HEK293T (cell line): ENCODE results near the gene IQSEC1.

ENCODE experiments used
- ARNT ChIP-seq: fragments of 450-650 bp; IDR thresholded peaks from 2 replicates; pipeline ENCODE4 v1.6.1; 2017; ENCODE audit warnings: mild to moderate bottlenecking
- BHLHE40 ChIP-seq: fragments of 450-650 bp; IDR thresholded peaks from 2 replicates; pipeline ENCODE4 v1.6.1; 2016; ENCODE audit warnings: mild to moderate bottlenecking, moderate library complexity, borderline replicate concordance
- FOXM1 ChIP-seq: fragments of 450-650 bp; IDR thresholded peaks from 2 replicates; pipeline ENCODE4 v1.6.1; 2017; ENCODE audit warnings: mild to moderate bottlenecking, borderline replicate concordance
- HDGF ChIP-seq: fragments of 450-650 bp; IDR thresholded peaks from 2 replicates; pipeline ENCODE4 v1.6.1; 2017; ENCODE audit warnings: antibody characterized with exemption, borderline replicate concordance
- PKNOX1 ChIP-seq: fragments of 450-650 bp; IDR thresholded peaks from 2 replicates; pipeline ENCODE4 v1.6.1; 2016
- SP1 ChIP-seq: fragments of 450-650 bp; IDR thresholded peaks from 2 replicates; pipeline ENCODE4 v1.6.1; 2017
- SUZ12 ChIP-seq: fragments of 450-650 bp; IDR thresholded peaks from 2 replicates; pipeline ENCODE4 v1.6.1; 2016; ENCODE audit warnings: mild to moderate bottlenecking
- ZNF384 ChIP-seq: fragments of 450-650 bp; IDR thresholded peaks from 2 replicates; pipeline ENCODE4 v1.6.1; 2016

- TF ChIP-seq ZNF384 (no peak), PKNOX1 (no peak), SP1 (no peak), FOXM1 (no peak), SUZ12 (no peak), ARNT (no peak), HDGF (no peak), BHLHE40 (no peak)
Measured at GRCh38 chr3:12922881-12923431, 150.3 kb downstream of the IQSEC1 start.
